Adipose tissue (tissue), 3 donors: ENCODE results near the gene RIMBP3C. TPM values are rescaled to one million over a fixed set of nuclear protein-coding genes. Genes with fewer than 3 reads are reported as not detected.
"Not testable (repeated sequence)": the region's sequence is repeated elsewhere in the genome, so short reads cannot be mapped to it uniquely, and the experiment has no call there.

Experiments
- H3K27ac ChIP-seq: one replicate; pipeline ENCODE4 v1.5.1; 2013; ENCODE audit warnings: low read depth, low read length
- WGBS, 3 donors: extraction: QIAGEN DNeasy Blood & Tissue Kit; methylation state at CpG; one replicate each; pipeline ENCODE4 v1.1.7; 2013; 5-methylcytosine and 5-hydroxymethylcytosine counted together
- polyA plus RNA-seq, 3 donors: library from polyadenylated mRNA; stranded (reverse); fragments of 200-250 nt; gene quantifications; one replicate each; pipeline ENCODE4 v1.2.3, GENCODE V29; 2013
- donor health status: healthy with polysubstance abuse.
- donor health status: Bipolar disorder and iron deficiency.
- donor health status: healthy.

RIMBP3C gene
- polyA plus RNA-seq, 3 donors: 0.01 TPM; not detected in 1

DNA sequence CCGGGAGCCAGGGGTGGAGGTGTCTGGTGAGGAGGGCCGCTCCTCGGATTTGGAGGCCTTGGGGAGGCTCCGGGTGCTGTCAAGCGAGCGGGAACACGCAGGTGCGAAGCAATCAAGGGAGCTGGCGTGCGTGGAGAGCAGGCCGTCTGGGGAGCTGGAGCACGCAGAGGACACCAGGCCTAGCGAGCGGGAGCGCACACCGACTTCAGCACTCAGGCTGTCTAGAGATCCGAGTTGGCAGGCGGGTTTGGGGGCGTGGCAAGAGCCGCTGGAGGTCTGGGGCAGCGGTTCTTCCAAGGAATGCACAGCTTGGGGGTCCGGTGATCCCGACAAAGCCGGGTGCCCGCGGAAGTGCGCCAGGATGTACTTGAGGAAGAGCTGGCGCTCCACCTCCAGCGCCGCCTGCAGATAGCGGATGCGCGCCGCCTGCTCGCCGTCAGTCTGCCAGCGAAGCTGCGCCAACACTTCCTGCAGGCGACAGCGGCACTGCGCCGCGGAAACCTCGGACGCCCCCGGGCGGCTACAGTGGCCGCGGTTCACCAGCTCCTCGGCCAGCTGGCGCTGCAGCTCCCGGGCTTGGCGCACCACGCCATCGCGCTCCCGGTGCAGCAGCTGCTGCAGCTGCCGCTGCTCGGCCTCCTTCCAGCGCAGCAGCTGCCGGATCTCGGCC is 1.1 kb downstream of the RIMBP3C start:
- H3K27ac ChIP-seq: not testable (repeated sequence)
- no CpG with 5 or more reads among the region's 62 CpGs for WGBS, 3 donors

DNA sequence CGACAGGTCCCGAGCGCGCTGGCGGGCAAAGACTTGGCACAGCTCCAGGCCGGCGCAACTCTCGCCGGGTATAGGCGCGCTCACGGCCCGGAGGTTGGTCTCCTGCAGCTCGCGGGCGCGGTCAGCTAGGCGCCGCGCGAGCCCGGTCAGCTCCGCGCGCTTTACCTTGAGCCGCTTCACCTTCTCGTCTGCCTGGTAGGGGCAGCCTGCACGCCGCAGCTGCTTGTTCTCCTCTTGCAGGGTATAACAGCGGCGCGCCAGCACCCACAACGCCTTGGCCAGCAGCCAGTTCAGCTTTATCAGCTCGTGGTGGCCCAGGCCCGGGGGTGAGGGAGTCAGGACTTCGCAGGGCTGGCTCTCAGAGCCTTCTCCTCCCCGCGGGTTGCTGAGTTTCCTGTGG is 1.7 kb downstream of the RIMBP3C start:
- H3K27ac ChIP-seq: not testable (repeated sequence)
- WGBS, 3 donors: no CpG with 5 or more reads among the region's 38 CpGs

DNA sequence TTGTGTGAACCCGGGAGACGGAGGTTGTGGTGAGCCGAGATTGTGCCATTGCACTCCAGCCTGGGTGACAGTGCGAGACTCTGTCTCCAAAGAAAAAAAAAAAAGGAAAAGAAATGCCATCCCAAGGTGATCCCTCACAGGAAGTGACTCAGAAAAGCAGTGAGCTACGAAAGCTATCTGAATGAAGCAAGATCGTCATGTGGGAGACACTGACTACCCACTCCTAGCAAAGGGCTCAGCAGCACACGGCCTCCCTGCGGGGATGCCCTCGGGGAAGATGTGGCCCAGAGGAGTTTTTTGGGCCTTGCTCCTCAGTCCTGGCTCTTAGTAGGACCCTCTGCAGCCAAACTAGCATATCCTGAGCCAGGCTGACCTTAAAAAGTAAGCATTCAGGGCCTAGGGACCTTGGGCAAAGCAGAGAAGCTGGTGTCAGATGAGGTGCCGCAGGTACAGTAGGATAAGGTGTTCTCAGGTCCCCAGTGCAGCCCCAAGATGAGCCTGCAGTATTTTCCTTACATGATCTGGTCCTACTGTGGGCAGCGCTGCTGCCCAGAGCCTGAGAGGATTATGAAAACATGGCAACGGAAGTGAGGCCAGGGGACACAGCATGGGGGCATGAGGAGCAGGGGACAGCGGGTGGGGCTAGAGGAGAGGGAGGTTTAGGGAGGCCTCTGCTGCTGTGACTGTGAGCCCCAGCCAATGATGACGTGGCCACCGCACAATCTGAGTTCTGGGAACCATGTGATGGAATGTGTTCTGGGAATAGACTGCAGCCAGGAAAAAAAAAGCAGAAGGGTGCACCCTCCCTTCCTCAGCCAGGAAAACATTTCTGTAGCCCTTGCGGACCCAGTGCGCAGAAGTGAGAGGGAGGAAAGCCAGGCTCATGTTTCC is 6.6 kb downstream of the RIMBP3C start:
- 95 to 100% (median 100%) methylated on average over 1 of the region's 17 CpGs for WGBS, 3 donors
- H3K27ac ChIP-seq: not testable (repeated sequence)

DNA sequence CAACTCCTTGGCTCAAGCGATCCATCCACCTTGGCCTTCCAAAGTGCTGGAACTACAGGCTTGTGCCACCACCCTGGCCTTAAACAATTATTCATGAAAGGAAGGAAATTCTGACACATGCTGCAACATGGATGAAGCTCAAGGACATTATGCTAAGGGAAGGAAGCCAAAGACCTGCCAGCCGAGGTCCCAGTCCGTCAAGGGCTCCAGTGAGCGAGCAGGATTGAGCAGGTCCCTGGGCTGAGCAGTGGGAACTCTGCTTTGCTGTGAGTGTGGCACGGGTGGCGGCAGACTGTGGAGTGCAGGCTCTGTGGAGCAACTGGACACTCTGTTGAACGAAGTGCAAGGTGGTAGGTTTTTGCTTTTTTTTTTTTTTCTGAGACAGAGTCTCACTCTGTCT is 11.4 kb downstream of the RIMBP3C start:
- WGBS, 3 donors: no CpG with 5 or more reads among the region's 7 CpGs

DNA sequence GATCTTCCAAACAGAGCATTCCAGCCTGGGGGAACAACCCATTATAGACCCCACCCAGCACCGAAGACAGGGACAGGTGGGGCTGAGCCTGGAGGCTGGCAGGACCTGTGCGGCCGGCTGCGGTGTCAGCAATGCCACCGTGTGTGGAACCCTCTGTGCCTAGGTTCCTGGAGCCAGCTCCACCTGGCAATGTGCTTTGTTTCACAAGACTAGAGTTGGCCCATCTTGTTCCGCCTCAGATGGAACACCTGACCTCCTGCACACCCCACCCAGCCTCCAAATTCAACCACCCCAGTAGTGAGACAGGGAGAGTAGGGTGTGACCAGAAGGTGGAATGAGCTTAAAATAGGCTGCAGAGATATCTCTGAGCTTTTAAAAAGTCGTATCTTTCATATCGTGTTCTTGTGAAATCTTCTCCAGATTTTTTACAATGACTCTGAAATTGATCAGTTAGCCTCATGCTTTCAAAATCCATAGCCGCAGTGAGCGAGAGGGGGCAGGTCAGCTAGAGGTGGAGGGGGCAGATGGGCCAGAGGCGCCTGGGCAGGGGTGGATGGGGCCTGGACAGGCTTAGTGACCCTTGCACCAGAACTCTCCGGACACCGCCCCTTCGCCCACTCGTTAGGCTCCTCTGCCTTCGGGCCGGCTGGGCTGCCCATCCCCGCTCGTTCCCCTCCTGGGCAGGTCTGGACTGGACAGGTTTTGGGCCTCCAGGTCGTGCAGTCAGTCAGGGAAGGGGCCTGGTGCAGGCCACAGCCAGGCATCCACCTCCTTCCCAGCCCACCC is 18.2 kb downstream of the RIMBP3C start:
- H3K27ac ChIP-seq: not testable (repeated sequence)
- WGBS, 3 donors: no CpG with 5 or more reads among the region's 20 CpGs

More for the DNA sequence above, 11.4 kb downstream of the RIMBP3C start:
- H3K27ac ChIP-seq: not testable (repeated sequence)

DNA sequence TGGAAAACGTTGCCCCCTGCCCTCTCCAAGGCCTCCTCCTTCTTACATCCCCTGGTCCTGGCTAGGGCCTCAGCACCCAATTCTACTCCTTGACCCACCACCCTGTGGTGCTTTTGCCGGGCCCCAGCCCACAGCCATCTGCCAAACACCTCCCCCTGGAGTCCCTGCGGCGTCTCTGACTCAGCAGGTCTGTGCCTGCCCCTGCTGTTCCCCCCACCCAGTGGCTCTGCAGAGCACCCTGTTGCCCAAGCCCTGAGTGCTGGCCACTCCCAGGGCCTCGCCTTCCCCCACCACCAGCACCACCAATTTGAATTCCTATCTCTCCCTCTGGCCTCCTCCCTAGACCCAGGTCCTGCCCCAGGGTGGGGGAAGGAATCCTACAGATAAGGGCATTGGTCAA is 19.7 kb downstream of the RIMBP3C start:
- WGBS, 3 donors: no CpG with 5 or more reads among the region's 5 CpGs
- not testable (repeated sequence) for H3K27ac ChIP-seq

DNA sequence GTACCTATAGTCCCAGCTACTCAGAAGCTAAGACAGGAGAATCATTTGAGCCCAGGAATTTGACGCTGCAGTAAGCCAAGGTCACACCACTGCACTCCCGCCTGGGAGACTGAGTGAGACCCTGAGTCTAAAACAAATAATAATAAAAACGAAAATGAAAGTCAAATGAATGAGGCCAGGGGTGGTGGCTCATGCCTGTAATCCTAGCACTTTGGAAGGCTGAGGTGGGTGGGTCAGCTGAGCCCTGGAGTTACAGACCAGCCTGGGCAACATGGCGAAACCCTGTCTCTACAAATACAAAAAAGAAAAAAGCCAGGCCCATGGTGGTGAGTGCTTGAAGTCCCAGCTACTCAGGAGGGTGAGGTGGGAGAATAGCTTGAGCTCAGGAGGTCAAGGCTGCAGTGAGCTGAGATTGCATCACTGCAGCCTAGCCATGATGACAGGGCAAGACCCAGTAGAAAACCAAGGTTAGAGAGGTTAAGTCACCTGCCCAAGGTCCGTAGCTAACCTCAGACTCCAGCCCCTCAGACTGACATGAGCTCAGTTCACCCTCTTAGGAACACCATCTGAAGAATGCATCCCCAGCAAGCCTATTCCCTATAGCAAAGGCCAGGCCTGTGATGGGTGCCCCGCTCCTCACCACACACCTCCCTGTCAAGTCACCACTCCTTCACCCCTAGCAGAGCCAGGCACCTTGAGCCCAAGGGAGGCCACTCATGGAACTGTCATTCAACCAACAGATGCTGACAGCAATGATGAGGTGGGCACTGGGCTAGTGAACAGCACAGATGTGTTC is 24.4 kb downstream of the RIMBP3C start:
- WGBS, 3 donors: no CpG with 5 or more reads among the region's 6 CpGs
- H3K27ac ChIP-seq: not testable (repeated sequence)

DNA sequence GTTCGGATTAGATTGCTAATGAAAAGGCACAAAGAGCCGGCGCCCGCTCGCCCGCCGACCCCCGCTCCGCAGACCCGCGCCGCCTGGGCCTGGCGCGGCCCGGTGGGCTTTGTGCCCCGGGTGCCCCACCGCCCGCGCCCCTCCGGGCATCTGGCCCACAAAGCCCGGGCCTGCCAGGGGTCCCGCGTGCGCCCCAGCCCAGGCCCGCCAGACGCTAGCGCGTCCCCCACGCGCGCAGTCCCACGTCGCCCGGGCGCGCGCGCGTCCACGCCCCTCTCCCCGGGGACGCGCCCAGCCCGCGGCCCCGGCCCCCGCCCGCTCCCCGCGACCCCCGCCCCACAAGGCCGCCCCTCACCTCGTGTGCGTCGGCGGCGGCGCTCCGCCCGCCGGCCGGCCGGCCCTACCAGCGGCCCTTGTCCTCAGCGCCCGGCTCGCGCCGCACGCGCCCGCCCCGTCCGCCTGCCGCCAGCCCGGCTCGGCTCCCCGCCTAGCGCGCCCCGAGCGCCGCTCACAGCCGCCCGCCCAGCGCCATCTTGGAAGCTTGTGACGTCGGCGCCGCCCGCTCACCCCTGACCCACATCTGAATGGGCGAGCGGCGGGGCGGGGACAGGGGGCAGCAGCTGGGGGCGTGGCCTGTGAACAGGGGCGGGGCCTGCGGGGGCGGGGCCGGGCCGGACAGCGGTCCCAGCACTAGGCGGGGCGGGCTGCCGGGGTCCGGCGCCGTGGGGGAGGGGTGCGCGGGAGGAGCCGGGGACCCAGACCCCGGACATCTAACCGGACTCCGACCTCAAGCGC is 34.1 kb downstream of the RIMBP3C start:
- not testable (repeated sequence) for H3K27ac ChIP-seq
- no CpG with 5 or more reads among the region's 115 CpGs for WGBS, 3 donors

DNA sequence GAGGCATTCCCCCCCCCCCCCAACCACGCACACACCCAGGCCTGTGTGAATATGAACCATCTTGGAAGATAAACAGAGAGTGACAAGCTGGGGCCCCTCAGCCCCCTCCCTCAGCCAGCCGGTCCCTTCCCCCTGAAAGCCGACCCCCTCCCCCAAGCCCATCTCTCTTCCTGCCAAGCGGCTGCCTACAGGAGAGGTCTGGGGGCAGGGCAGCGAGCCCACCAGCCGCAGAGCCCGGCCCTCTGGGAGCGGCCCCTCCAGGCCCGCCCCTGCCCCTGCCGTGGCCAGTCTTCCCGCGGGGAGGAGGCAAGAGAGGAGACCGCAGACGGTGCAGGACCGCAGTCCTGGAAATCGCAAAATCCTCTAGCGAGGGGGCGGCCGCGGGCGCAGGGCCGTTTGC is 34.7 kb downstream of the RIMBP3C start:
- WGBS, 3 donors: no CpG with 5 or more reads among the region's 22 CpGs
- not testable (repeated sequence) for H3K27ac ChIP-seq

DNA sequence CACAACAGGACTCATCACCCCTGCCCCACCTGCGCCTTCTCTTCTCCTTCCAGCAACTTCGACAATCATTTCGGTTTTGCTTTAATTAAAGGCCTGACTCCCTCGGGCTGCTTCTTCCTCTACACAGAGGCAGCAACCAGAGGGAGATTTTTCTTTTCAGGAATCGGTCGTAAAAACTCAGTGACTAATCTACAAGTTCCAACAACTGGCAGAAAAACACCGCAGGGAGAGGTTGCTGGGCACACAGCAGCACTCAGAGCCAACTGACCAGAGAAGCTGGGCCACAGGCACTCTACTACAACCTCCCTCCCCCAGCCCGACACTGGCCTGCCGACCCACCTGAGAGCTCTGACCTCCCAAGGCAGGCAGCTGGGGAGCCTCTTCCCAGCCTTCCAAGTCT is 36.0 kb downstream of the RIMBP3C start:
- WGBS, 3 donors: no CpG with 5 or more reads among the region's 9 CpGs
- not testable (repeated sequence) for H3K27ac ChIP-seq

DNA sequence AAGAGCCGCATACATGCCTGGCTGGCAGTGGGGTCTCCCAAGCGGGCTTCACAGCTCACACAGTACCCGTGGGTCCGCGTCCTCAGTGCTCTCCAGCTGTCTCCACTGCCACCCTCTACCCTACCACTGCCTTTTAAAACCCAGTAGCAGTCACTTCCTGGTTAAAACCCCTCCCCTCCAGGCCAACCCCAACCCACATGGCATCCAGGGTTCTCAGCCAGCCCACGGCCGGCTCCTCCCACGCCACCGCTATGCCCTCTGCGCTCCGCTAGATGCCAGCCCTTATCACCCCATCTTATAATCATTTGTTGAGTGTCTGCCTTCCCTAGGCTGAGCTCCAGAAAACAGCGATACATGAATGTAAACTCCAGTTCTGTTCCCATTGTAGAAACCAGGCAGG is 37.1 kb downstream of the RIMBP3C start:
- H3K27ac ChIP-seq: not testable (repeated sequence)
- 17% methylated on average over 1 of the region's 12 CpGs; no CpG with 5 or more reads in 2 of the 3 donors for WGBS, 3 donors

DNA sequence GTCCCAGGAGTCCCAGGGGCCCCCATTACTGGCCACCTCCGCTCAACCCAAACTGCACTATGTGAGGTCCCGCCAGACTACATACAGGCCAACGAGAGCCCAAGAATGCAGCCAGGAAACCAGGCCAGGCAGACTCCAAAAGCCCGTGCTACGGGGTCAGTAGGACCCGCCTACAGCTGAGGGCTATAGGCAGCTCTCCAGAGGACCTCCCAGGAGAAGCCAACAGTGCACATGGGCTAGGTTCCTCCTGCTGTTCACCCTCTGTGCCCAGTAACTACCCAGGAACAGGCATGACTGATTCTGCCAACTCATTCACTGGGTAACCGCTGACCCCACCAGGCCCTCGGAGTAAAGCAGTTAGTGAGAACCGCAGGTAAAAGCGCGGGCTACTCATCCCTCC is 39.2 kb downstream of the RIMBP3C start:
- WGBS, 3 donors: 71 to 80% (median 74%) methylated on average over 2 to 5 of the region's 11 CpGs
- not testable (repeated sequence) for H3K27ac ChIP-seq

DNA sequence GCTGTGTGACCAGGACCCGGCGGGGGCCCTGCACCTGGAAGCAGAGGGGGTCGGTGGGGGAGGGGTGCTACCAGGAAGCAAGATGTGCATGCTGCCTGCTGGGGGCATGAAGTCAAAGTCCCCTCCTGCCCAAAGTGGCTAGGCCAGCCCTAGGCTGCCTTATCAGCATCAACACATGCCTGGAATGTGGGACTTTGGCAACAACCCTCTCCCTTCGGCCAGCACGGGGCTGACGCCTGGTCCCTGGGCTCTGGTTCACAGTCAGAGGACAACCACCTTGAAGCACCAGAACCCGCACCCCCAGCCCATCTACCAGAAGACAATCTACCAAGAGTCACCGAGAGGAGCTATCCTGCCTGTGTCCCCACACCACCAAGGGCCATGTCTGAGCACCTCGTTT is 40.9 kb downstream of the RIMBP3C start:
- WGBS, 3 donors: no CpG with 5 or more reads among the region's 9 CpGs
- not testable (repeated sequence) for H3K27ac ChIP-seq

DNA sequence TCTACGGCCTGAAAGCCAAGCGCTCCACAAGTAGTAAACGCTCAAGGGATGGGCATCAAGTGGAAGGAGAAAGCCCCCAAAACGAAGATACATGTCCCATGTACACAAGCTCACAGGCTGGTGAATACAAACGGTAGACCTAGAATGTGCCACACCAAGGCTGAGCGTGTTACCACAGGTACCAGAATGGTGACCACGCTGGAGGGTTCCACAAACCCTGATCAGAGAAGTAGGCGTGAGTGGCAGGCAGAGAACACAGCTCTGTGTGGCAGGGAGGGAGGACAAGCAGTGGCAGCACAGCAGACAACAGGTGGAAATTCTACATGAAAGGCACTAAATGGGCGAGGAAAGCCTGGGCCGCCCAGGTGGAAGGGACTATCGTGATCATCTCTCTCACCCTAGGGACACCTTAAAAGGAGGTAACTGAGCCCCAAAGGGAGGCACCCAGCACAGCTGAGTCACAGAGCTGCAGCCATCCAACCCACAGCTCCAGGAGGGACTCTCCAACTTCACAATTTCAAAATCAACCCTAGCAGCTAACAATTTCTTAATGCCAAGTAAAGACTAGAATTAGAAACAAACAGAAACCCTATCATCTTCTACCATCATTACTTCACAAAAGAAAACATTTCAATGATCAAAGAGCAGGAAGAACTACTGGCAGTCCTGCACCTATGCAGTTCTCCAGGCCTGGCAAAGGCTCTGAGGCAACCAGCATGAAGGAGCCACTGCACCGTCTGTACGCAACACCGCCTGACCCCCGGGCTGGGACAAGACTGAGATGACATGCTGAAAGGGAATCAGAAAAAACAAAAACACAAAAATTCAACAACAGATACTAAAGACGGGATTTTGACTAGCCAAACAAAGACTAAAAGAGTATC is 51.4 kb downstream of the RIMBP3C start:
- H3K27ac ChIP-seq: not testable (repeated sequence)
- no CpG with 5 or more reads among the region's 16 CpGs for WGBS, 3 donors

DNA sequence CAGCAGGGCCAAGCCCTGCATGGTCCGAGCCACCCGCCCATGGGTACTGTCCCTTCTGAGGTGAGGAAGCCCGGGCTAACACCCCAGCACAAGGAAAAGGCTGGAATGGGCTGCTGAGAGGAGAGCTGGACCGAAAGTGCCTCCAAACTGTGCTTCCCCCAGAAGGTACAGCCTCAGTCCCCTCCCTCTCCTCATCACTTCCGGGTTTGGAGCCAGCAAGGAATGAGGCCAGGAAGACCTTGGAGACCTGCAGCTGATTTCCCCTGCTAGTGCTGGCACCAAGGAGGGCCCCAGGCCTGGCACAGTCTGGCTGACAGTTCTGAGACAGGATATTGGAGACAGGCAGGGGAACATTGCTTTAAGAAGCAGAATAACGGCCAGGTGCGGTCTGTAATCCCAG is 52.8 kb downstream of the RIMBP3C start:
- WGBS, 3 donors: no CpG with 5 or more reads among the region's 7 CpGs

DNA sequence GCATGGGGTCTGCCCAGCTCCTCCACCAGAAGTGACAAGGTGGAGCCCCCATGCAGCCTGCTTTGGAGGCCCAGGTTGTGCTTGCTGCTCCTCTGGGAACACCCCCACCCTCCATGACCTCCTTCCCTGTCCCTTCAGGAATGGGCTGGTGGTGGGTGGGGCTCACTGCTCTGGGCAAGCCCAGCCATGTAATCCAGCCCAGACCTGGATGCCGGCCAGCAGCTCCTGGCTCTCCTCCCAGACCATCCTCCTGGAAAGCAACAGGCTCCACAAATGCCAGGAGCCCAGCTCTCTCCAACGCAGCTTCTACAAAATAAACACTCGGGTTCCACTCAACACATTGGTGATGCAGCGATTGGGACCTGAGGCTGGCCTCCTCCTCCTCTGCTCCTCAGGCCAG is 53.3 kb downstream of the RIMBP3C start:
- not testable (repeated sequence) for H3K27ac ChIP-seq
- WGBS, 3 donors: no CpG with 5 or more reads among the region's 4 CpGs

More for the DNA sequence above, 52.8 kb downstream of the RIMBP3C start:
- not testable (repeated sequence) for H3K27ac ChIP-seq
